ENCODE results near the gene CCDC68.

Gene CCDC68

GRCh38 chr18:54960197-54960596 lies 936 bp upstream of the CCDC68 start:
- DNase-seq, result no peak

DNA sequence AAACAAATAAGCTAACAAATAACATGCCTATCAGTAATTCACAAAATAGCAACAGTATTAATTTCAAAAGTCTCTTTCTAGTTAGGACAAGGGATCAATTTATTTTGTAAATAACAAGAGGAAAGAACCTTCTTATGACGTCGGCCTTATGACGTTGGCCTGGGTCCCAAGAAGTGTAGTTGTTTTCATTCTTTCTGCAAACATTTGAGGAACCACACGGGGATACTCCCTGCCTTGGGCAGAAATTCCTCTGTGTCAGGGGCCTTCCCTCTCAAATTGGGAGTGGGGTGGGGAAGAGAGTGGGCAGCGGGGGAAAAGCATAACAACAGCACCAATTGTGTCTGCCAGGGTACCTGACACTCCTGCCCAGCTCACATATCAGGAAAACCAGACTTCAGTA lies 1.3 kb downstream of the CCDC68 start:
- DNase-seq, result no peak

- no peak for DNase-seq
Measured at GRCh38 chr18:54957296-54957832, 1.9 kb downstream of the CCDC68 start.

DNA sequence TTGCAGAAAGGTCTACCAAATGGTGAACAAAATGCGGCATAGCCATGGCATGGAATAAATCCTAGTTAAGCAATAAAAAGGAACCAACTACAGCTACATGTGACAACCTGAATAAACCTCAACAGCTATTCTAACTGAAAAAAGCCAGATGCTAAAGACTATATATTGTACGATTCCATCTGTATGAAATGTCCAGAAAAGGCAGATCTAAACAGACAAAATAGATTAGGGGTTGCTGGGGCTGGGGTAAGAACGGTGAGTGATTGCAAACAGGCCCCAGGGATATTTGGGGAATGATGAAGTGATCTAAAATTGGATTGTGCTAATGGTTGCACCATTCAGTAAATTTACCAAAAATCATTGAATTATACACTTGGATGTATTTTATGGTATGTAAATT lies 2.8 kb downstream of the CCDC68 start:
- no peak for DNase-seq

DNA sequence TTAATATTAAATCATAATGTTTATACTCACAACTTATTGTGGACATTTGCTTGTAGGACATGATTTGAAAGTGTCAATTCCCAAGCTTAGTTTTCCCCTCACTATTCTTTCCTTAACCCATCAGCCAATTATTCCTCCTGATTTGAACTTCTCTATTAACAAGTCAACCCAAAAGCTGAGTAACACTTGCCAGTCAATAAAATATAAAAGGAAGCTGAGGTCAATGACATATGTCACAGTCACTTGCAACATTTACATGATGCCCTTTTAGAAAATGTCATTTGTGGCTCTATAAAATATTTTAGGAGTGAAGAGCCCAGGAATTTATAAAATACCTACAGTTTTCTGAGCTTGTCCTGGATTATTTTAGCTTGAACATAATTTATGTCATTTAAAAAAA lies 7.2 kb downstream of the CCDC68 start:
- no peak for DNase-seq

DNA sequence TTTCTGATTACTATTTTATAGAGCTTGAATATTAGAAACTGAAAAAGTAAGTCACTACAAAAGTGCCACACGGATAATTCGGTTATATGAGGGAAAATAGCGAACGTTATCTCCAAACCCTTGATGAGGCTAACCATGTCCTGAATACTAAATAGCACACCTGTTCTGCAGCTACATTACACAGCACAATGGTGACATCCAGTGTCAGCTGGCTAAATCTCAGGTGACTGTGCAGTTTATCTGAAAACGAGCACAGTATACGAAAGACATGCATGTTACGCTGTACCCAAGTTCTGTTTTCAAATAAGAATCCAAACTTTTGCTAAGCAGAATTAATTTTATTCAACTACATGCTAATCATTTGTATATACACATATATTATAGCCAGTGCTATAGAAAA lies 9.0 kb downstream of the CCDC68 start:
- DNase-seq, result peak; percentile 15

DNA sequence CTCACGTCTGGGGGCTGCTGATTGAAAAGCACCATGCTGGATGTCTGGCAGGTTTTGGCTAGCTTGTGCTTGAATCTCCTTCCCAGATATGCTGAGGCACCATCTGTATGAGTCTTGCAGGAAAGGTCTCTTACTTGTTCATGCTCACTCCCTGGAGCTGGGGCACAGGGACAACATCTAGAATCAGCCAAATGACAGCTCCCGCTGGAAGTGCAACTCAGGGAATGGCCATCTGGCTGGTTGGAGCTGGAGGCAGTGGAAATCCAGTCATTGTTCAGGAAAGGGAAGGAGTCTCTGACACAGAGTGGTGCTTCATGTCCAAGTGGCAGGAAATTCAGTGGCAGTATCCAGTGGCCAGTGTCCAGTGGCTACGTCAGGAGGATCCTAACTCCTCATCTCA lies 9.7 kb downstream of the CCDC68 start:
- no peak for DNase-seq

DNA sequence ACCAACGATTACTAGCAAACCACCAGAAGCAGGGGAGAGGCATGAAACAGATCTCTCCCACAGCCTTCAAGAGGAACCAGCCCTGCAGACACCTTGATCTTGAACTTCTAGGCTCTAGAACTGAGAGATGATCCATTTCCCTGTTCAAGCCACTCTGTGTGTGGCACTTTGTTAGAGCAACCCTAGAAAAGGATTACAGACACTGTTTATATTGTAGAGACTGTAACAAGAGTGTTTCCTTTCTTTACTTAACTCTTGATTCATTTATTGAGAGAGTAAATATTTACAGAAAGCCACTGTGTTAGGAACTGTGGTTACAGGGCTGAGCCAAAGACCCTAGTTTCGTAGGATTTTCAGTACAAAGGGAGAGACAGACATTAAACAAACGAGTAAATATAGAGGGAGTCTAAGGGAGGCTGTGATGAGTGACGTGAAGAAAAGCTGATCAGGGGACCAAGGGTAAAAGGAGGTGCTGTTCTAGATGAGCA lies 10.9 kb downstream of the CCDC68 start:
- peak; percentile 1 for DNase-seq

- peak; percentile 1 for DNase-seq
Measured at GRCh38 chr18:54947091-54947490, 12.2 kb downstream of the CCDC68 start.

- DNase-seq, result no peak
Measured at GRCh38 chr18:54946149-54946581, 13.1 kb downstream of the CCDC68 start.

DNA sequence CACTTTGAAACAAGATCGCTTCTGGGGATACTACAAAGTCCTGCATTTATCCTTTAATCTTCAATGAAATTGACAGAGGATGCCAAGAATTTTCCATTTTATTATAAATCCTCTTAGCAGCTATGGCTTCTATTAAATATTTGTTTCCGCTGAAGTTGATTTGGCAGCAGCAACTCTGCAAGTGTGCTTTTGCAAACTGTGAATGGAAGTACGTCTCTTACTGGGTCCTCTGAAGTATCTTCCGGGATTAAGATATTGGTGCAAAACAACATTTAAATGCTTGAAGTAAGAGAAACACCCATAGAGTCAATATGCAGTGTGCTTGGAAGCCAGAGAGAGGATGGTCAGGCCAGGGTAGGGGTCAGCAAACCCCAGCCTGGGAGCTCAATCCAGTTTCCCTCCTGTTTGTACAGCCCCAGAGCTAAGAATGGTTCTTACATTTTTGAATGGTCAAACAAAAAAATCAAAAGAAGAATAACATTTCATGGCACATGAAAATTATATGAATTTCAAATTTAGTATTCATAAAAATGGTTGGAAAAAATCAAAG lies 13.6 kb downstream of the CCDC68 start:
- no peak for DNase-seq

GRCh38 chr18:54942569-54942968 lies 16.7 kb downstream of the CCDC68 start:
- DNase-seq, result no peak

- no peak for DNase-seq
Measured at GRCh38 chr18:54942144-54942543, 17.1 kb downstream of the CCDC68 start.

DNA sequence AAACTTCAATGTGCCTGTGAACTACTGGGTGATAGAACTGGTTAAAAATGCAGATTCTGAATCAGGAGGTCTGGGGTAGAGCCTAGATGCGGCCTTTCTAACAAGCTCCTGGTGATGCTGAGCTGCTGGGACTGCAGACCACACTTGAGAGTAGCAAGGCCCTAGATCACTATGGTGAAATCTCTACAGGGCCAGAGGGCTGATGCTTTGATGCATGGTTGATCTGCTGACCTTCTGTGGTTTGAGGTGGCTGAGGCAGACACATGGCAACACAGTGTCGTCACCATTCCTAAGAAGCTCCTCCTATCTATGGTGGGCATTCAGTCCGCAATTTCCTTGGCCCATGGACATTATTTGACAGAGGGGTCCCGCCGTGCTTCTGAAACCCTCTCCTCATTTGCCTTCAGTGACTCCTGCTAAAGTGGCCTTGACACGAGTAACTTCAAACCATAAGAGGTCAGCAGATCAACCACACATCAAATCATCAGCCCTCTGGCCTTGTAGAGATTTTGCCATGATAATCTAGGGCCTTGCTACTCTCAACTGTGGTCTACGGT lies 19.8 kb downstream of the CCDC68 start:
- DNase-seq, result no peak

GRCh38 chr18:54938506-54938905 lies 20.8 kb downstream of the CCDC68 start:
- no peak for DNase-seq

DNA sequence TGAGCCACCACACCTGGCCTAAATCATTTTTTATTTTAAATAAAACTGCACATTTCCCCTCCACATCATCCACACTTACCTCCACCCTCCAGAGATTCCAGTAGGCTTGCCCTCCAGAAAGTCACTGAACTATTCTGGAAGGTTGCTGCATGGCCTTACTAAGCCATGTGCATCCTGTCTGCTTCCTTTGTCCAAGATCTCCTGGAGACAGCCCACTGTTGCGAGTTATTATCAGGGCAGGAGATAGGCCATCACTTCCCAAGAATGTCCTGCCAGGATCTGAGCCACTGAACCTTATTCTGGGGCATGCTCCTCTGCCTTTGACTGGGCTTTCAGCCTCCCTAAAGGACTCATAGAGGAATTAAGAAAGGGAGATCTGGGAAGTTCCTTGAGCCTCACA lies 26.8 kb downstream of the CCDC68 start:
- no peak for DNase-seq

DNA sequence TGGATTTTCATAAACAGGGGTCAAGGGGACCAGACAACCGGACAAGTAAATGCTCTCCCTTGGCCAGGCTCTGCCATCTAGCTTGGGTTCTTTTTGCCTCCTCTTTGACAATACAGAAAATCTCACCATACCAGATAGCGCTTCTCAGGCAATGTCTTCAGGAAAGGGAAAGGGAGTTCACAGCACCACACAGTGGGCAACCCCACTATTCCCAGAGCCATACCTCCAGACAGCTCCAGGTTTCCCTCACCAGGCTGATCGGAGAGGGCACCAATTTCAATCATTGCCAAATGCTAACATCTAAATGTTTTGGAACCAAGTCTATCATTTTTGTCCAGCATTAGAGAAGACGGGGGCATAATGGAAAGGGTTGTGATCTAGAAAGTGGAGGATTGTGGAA lies 28.1 kb downstream of the CCDC68 start:
- DNase-seq, result no peak

DNA sequence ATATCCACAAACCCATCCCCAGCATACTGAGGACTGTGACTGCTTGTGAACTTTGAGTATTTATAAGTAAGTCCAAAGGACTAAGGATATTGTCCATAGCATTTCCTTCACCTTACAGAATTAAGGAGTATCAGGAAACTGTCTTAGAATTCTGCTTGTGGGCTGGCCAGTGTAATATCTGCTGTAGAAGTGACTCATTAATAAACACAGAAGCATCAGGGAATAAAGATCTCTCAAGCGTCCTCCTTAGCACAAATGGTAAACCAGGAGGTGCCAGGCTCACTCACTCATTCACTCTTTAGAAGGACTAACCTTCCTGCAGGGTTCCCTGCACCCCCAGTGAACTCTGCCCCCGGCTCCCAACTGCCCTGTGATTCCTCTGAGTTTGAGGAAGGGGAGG lies 31.0 kb downstream of the CCDC68 start:
- DNase-seq, result no peak

GRCh38 chr18:54926593-54927325 lies 32.5 kb downstream of the CCDC68 start:
- no peak for DNase-seq

- no peak for DNase-seq
Measured at GRCh38 chr18:54924948-54925347, 34.3 kb downstream of the CCDC68 start.

DNA sequence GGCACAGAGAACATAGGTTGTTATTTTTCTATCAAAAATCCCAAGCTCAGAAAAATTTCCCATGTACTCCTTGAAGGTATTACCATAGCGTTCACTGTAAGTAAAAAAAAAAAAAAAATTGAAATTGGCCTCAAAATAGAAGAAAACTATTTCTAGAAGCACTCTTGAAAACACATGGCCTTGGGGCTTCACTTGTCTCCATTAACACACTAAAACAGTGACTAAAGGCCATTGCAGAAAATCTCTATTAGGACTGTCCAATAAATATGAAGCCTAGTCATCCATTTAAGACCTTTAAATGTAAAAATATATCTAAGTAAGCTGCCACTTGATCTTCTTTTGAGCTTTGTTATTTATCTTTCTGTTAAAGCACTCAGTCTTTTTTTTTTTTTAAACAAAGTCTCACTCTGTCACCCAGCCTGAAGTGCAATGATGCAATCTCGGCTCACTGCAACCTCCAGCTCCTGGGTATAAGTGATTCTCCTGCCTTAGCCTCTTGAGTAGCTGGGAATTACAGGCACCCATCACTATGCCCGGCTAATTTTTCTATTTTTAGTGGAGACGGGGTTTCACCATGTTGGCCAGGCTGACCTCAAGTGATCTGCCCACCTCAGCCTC lies 35.8 kb downstream of the CCDC68 start:
- no peak for DNase-seq

- DNase-seq, result no peak
Measured at GRCh38 chr18:54919412-54919811, 39.8 kb downstream of the CCDC68 start.

- no peak for DNase-seq
Measured at GRCh38 chr18:54918060-54918459, 41.2 kb downstream of the CCDC68 start.

DNA sequence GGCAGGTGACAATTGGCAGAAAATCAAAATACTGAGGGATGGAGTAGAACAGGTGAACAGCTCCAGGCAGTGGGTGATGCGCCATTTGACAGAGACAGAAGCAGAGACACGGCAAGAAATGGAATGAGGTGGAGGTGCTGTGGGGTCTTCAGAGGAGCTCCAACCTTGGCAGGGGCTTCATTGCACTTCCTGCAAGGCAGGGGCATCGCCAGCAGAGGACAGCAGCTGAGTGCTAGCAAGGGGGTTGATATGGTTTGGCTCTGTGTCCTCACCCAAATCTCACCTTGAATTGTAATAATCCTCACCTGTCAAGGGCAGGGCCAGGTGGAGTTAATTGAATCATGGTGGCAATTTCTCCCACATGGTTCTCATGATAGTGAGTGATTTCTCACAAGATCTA lies 42.8 kb downstream of the CCDC68 start:
- no peak for DNase-seq

Measured in NCI-H510A (cell line).